Measurements from ENCODE around the gene MAP4K3. TPM values are rescaled to one million over a fixed set of nuclear protein-coding genes. Genes with fewer than 3 reads are reported as not detected.
"Not testable (repeated sequence)": the region's sequence is repeated elsewhere in the genome, so short reads cannot be mapped to it uniquely, and the experiment has no call there.

The MAP4K3 gene
- polyA plus RNA-seq, 3 donors, result 64.1 to 82.8 (median 77.3) TPM

GRCh38 chr2:39281391-39281790 is 155.7 kb downstream of the MAP4K3 start:
- DNase-seq (ENCODE audit: extremely low read depth in 1 of 11, low read depth in 9 of 11, low spot score in 4 of 11), result no peak

DNA sequence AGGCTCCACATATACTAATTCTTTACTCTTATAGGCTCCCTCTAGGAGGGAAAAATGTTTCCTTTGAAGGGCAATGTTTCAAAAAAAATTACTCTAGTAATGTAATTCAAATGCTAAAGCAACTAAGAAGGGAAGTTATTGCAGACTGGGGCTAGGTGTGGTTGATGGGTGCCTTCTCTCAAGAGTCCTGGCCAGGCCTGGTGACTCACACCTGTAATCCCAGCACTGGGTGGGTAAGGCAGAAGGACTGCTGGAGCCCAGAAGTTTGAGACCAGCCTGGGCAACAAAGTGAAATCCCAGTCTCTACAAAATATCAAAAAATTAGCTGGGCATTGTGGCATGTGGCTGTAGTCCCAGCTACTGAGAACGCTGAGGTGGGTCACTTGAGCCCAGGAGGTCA is 162.1 kb downstream of the MAP4K3 start:
- no peak for DNase-seq (ENCODE audit: extremely low read depth in 1 of 11, low read depth in 9 of 11, low spot score in 4 of 11)

- DNase-seq (ENCODE audit: extremely low read depth in 1 of 11, low read depth in 9 of 11, low spot score in 4 of 11), result no peak
Observed at GRCh38 chr2:39269941-39270340, 167.1 kb downstream of the MAP4K3 start.

- no peak for DNase-seq (ENCODE audit: extremely low read depth in 1 of 11, low read depth in 9 of 11, low spot score in 4 of 11)
Observed at GRCh38 chr2:39266916-39267434, 170.1 kb downstream of the MAP4K3 start.

DNA sequence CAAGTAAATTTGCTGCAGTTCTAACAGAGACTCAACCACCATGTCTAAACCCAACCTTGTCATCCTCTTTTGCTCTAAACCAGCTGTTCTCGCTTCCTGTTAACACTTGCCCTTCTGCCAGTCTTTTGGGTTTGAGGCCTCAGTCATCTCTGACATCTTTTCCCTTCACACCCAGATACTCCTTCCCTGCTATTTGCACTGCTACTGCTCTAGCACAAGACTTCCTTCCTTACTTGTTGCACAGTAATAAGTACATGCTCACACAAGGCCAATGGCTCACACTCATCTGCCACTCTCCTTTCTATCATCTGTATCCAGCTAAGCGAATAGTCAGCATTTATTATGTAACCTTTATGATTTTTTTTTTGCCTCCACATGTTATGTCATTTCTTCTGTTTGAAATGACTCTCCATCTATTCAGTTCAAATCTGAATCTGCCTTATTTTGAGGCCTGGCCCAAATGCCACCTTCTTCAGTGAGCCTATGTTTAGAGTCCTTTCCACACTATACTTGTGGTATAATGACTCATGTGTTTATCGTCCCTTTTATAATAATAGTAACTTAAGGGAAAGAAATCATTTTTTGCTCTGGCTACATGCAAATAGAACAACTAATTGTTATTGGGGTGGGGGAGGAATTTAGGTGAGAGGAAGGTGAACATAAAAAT is 170.8 kb downstream of the MAP4K3 start:
- no peak for DNase-seq (ENCODE audit: extremely low read depth in 1 of 11, low read depth in 9 of 11, low spot score in 4 of 11)

- no peak for DNase-seq (ENCODE audit: extremely low read depth in 1 of 11, low read depth in 9 of 11, low spot score in 4 of 11)
Observed at GRCh38 chr2:39265315-39265714, 171.8 kb downstream of the MAP4K3 start.

- no peak for DNase-seq (ENCODE audit: extremely low read depth in 1 of 11, low read depth in 9 of 11, low spot score in 4 of 11)
Observed at GRCh38 chr2:39264733-39265132, 172.4 kb downstream of the MAP4K3 start.

GRCh38 chr2:39260087-39260486 is 177.0 kb downstream of the MAP4K3 start:
- no peak for DNase-seq (ENCODE audit: extremely low read depth in 1 of 11, low read depth in 9 of 11, low spot score in 4 of 11)

DNA sequence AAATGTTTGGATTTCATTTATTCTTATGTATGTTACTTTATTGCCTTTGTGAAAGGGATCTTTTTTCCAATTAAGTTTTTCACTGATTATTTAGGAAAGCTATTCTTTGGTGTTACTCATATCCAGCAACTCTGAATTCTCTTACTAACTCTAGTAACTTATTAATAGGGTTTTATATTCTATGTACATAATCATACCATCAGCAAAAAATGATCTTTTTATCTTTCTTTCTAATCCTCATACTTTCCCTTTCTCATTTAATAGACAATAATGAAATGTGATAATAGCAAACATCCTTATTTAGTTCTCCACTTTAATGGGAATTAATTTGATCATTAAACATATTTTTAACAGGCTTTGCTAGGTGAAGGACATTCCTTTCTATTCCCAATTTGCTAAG is 181.0 kb downstream of the MAP4K3 start:
- DNase-seq (ENCODE audit: extremely low read depth in 1 of 11, low read depth in 9 of 11, low spot score in 4 of 11), result no peak

DNA sequence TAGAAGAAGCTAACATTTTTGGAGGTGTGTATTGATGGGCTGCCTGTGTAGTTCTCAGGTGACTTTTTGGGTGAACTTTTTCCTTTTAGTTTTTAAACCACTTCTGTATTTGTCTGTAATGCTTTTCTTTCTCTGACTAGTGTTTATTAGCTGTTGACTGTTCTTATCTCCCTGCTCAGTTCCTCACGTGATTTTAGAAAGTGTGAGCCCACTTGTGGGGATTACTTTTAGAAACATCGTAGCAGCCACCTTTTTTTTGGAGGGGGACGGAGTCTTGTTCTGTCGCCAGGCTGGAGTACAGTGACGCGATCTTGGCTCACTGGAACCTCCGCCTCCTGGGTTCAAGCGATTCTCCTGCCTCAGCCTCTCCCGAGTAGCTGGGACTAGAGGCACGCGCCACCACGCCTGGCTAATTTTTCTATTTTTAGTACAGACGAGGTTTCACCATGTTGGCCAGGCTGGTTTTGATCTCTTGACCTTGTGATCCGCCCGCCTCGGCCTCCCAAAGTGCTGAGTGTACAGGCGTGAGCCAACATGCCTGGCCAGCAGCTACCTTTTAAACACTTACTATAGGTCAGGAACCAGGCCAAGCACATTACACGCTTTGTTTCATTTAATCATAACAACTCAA is 184.1 kb downstream of the MAP4K3 start:
- DNase-seq (ENCODE audit: extremely low read depth in 1 of 11, low read depth in 9 of 11, low spot score in 4 of 11), result no peak

GRCh38 chr2:39247512-39248043 is 189.5 kb downstream of the MAP4K3 start:
- DNase-seq (ENCODE audit: extremely low read depth in 1 of 11, low read depth in 9 of 11, low spot score in 4 of 11), result no peak

GRCh38 chr2:39246382-39246980 is 190.6 kb downstream of the MAP4K3 start:
- no peak for DNase-seq (ENCODE audit: extremely low read depth in 1 of 11, low read depth in 9 of 11, low spot score in 4 of 11)

GRCh38 chr2:39244963-39245625 is 192.0 kb downstream of the MAP4K3 start:
- not testable (repeated sequence) for DNase-seq (ENCODE audit: extremely low read depth in 1 of 11, low read depth in 9 of 11, low spot score in 4 of 11)

- not testable (repeated sequence) for DNase-seq (ENCODE audit: extremely low read depth in 1 of 11, low read depth in 9 of 11, low spot score in 4 of 11)
Observed at GRCh38 chr2:39244241-39244862, 192.7 kb downstream of the MAP4K3 start.

DNA sequence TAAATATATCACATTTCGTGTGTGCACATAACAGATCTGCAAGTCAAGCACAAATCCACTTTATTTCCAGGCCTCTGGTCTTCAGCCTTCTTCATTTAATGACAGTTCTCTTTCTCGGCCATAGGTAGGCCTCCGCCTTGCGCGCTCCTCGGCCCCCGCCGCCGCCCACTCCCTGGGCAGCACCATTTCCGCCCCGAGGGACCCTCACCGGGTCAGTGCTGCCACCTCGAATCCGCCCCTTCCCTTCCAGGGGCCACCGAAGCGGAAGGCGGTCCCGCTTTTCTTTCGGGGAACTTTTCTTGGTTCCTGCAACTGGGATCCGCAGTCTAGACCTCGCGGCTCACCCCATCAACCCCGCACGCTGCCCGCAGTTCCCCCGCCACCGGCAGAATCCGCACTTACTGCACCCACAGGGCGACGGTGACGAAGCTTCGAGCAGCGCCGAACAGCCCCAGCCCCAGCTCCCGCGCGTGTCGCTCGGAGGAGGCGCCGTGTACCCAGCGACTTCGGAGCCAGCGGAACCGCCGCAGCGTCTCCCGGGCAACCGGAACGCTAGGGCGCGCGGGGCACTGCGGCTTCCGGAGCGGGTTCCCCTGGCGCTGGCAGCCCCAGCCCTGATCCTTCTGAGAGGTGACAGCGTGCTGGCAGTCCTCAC is 193.5 kb downstream of the MAP4K3 start, which contains the start of gene CDKL4:
Gene CDKL4 (minus strand): TSS at position 502 of the 655 bp plus-strand sequence.
- no peak for DNase-seq (ENCODE audit: extremely low read depth in 1 of 11, low read depth in 9 of 11, low spot score in 4 of 11)

DNA sequence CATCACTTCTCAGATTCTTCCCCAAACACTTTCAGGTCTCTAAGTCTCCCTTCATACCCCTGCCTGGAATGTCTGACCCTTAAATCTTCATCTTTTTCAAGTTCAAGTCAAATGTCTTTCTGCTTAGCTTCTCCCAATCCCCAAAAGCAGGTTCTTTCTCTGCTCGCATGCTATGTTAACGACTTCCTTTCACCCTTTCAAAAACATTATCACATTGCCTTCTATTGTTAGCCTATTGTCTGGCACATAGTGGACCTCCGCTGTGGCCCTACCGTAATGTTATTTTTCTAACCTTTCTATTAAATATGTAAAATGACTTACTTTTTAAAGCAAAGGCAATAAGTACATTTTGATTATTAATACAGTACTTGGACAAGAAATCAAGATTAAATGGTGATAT is 195.5 kb downstream of the MAP4K3 start:
- no peak for DNase-seq (ENCODE audit: extremely low read depth in 1 of 11, low read depth in 9 of 11, low spot score in 4 of 11)

- no peak for DNase-seq (ENCODE audit: extremely low read depth in 1 of 11, low read depth in 9 of 11, low spot score in 4 of 11)
Observed at GRCh38 chr2:39240758-39241157, 196.3 kb downstream of the MAP4K3 start.

DNA sequence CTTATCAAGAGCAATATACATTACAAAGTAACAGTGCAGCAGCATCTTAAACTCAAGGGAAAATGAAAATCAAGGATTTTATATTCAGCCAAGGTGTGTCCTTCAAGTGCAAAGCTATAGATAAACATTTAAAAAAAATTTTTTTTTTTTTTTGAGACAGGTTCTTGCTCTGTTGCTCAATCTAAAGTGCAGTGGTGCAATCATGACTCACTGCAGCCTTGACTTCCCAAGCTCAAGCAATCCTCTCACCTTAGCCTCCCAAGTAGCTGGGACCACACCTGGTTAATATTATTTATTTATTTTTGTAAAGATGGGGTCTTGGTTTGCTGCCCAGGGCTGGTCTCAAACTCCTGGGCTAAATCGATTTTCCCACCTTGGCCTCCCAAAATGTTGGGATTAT is 202.3 kb downstream of the MAP4K3 start:
- no peak for DNase-seq (ENCODE audit: extremely low read depth in 1 of 11, low read depth in 9 of 11, low spot score in 4 of 11)

DNA sequence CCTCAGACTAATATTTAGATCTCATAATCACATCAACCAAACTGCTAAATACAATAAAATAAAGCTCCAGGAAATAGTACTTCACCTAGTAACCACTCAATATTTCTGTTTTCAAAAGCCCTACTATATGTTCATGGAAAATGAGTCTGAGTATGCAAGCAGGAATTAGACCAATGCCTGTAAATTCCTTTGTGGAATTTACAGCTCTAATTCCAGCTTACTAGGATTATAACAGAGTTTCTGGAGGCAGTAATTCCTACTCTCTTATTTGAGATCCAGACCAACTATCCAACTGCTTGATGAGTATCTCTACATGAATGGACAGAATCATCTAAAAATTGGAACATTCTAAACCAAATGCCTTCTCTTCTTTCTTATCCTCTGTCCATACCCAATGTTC is 204.9 kb downstream of the MAP4K3 start:
- no peak for DNase-seq (ENCODE audit: extremely low read depth in 1 of 11, low read depth in 9 of 11, low spot score in 4 of 11)

All from renal cortex interstitium (tissue), 11 donors.